ENCODE measurements around the gene RBBP8.

The RBBP8 gene

DNA sequence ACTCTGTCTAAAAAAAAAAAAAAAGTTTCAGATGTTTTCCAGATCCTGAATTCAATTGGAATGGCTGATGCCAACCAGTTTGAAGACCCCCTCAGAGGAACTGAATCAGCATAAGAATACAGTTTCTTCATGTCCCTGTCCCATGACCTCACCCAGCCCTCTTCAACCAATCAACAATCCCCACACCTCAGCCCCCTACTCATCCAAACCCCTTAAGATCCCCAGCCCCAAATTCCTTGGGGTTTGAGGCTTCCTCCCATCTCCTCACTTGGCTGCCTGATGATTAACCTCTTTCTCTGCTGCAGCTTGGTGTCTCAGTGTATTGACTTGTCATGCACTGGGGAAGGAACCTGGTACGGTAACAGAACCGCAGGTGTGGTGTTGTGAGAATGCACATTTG lies 104.5 kb downstream of the RBBP8 start:
- DNase-seq (ENCODE audit: low read depth in 2 of 2), result no peak
- TF ChIP-seq, protein P1, sequence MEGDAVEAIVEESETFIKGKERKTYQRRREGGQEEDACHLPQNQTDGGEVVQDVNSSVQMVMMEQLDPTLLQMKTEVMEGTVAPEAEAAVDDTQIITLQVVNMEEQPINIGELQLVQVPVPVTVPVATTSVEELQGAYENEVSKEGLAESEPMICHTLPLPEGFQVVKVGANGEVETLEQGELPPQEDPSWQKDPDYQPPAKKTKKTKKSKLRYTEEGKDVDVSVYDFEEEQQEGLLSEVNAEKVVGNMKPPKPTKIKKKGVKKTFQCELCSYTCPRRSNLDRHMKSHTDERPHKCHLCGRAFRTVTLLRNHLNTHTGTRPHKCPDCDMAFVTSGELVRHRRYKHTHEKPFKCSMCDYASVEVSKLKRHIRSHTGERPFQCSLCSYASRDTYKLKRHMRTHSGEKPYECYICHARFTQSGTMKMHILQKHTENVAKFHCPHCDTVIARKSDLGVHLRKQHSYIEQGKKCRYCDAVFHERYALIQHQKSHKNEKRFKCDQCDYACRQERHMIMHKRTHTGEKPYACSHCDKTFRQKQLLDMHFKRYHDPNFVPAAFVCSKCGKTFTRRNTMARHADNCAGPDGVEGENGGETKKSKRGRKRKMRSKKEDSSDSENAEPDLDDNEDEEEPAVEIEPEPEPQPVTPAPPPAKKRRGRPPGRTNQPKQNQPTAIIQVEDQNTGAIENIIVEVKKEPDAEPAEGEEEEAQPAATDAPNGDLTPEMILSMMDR (IDR thresholded peaks at IDR 0.05; ENCODE audit: low read depth, low read length), result no peak
- no peak overlapping the region for H3K4me3 ChIP-seq (replicated peaks in 1 of 2; ENCODE audit: low read depth in 2 of 2, low read length in 2 of 2)

DNA sequence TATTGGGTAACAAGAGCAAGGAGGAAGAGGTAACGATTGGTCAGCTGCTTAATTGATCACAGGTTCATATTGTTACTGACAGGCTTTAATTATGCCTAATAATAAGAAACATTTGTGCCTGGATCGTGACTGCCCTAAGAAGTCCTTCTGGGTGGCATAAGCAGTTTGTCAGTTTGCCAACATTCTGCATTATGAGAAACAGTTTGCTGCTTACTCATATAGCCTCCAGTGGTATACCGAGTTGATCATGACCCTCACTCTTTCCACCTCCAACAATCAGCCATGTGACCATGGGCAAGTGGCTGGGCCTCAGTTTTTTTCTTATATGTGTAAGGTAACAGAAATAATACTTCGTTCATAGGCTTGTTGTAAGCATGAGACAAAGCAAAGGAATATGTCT lies 105.6 kb downstream of the RBBP8 start:
- TF ChIP-seq, protein P1 (IDR thresholded peaks at IDR 0.05; ENCODE audit: low read depth, low read length), result no peak
- peak; percentile 19 to 36 for DNase-seq (ENCODE audit: low read depth in 2 of 2)
- no peak overlapping the region for H3K4me3 ChIP-seq (replicated peaks in 1 of 2; ENCODE audit: low read depth in 2 of 2, low read length in 2 of 2)

DNA sequence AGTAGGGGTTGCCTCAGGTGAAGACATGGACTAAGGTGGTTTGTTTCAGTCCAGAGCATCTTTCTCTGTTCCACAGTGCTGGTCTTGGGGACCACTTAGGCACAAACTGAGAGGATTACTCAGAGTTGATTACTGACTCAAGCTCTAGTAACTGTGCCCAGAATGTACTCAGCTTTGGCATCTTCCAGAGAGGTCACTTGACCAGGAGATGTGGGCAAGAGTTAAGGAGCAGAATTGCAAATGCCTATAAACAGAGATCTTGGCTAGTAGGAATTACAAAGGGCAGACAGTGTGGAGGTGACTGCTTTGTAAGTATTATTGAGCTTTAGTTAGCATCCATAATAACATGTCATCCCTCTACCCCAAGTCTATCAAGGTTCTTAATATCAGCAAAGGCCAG lies 109.0 kb downstream of the RBBP8 start:
- H3K4me3 ChIP-seq (replicated peaks in 1 of 2; ENCODE audit: low read depth in 2 of 2, low read length in 2 of 2), result no peak overlapping the region
- TF ChIP-seq, protein P1 (IDR thresholded peaks at IDR 0.05; ENCODE audit: low read depth, low read length), result no peak
- no peak for DNase-seq (ENCODE audit: low read depth in 2 of 2)

DNA sequence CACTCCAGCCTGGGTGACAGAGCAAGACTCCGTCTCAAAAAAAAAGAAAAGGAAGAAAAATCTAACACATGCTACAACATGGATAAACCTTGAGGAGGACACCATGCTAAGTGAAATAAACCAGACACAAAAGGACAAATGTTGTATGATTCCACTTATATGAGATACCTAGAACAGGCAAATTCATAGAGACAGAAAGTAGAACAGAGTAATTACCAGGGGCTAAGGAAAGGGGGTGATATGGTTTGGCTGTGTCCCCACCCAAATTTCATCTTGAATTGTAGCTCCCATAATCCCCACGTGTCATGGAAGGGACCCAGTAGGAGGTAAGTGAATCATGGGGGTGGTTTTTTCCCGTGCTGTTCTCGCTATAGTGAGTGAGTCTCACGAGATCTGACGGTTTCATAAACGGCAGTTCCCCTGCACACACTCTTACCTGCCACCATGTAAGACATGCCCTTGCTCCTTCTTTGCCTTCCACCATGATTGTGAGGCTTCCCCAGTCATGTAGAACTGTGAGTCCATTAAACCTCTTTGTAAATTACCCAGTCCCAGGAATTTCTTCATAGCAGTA lies 110.8 kb downstream of the RBBP8 start:
- TF ChIP-seq, protein P1 (IDR thresholded peaks at IDR 0.05; ENCODE audit: low read depth, low read length), result no peak
- no peak for DNase-seq (ENCODE audit: low read depth in 2 of 2)

DNA sequence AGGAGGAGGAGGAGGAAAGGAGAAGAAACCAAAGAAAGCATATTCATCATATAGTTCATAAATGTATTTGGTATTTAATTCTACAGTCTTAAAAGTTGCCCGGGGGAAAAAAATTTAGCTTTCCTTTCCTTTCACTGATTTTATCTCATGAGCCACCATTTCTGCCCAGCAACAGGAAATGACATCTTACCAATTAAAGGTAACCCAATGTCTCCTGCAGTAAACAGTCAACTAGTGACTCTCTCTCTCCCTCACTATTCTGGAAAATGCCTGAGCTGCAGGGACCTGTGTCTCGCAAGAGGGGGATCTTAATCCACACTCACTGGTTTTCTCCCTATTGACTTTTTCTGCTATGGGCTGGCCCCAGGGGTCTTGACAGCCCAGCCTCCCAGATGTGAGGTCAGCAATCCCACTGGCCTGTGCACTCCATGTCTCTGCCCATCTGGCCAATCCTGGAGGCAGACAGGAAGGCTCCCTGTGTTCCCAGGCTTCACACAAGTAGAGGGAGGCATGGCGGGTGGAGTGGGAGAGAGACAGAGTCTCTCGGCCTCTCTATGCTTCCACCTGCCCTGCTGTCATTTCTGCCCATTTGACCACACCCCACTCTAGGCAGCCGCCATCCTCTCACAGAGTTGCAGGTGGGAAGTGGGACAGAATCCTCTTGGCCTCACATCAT lies 116.7 kb downstream of the RBBP8 start:
- no peak overlapping the region for H3K4me3 ChIP-seq (replicated peaks in 1 of 2; ENCODE audit: low read depth in 2 of 2, low read length in 2 of 2)
- TF ChIP-seq, protein P1 (IDR thresholded peaks at IDR 0.05; ENCODE audit: low read depth, low read length), result no peak
- no peak for DNase-seq (ENCODE audit: low read depth in 2 of 2)

More for the DNA sequence above, 110.8 kb downstream of the RBBP8 start:
- no peak overlapping the region for H3K4me3 ChIP-seq (replicated peaks in 1 of 2; ENCODE audit: low read depth in 2 of 2, low read length in 2 of 2)

DNA sequence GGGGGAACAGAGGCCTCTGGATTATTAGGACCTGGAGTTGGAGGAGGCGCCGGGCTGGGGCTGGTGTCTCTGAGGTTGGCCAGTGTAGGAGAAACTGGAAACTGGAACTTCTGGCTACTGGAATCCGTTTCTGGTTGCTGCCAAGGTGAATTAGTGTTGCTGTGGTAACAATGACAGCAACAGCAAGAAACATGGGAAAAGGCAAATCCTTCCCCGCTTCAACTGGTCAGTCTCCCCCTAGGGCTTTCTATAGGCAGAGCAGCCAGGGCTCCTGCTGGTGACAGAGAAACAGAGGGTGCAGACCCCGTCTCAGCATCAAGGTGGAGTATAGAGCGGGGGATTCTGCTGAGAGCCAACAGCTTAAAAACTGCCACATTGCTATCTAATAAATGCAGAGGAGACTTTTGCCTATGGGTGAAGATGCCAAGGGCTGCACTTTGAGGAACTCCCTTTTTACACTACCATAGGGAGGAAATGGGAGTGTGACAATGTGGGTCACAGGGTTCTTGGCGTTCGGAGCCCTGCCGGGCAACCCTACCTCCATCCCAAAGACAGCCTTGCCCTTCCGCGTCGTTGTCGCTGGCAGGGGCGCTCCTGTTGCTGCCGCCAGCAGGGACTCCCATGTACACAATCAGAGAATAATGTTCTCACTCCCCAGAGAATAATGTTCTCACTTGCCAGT lies 120.8 kb downstream of the RBBP8 start:
- peak; percentile 31 to 73 for DNase-seq (ENCODE audit: low read depth in 2 of 2)
- TF ChIP-seq, protein P1 (IDR thresholded peaks at IDR 0.05; ENCODE audit: low read depth, low read length), result peak; percentile 46
- no peak overlapping the region for H3K4me3 ChIP-seq (replicated peaks in 1 of 2; ENCODE audit: low read depth in 2 of 2, low read length in 2 of 2)
